Activated CD4-positive, alpha-beta T cell treated with anti-CD3 and anti-CD28 coated beads, Interleukin-2, amount 10 ng/mL, durations not matched to agents 24 days and 14 days (primary cell): ENCODE data around the gene JDP2. TPM values are rescaled to one million over a fixed set of nuclear protein-coding genes. Genes with fewer than 3 reads are reported as not detected.

Experiments used
- DNase-seq: peaks from one replicate; pipeline ENCODE4 v3.0.0; 2022
- H3K27ac Mint-ChIP-seq: one replicate; pipeline ENCODE4 v1.8.0; 2022; ENCODE audit warnings: mild to moderate bottlenecking, mixed read lengths
- H3K27me3 Mint-ChIP-seq: one replicate; pipeline ENCODE4 v1.8.0; 2022; ENCODE audit warnings: mixed read lengths
- H3K36me3 Mint-ChIP-seq: one replicate; pipeline ENCODE4 v1.8.0; 2022; ENCODE audit warnings: low read depth, mild to moderate bottlenecking, mixed read lengths
- H3K4me1 Mint-ChIP-seq: one replicate; pipeline ENCODE4 v1.8.0; 2021; ENCODE audit warnings: mixed read lengths
- H3K4me3 Mint-ChIP-seq: one replicate; pipeline ENCODE4 v1.8.0; 2022; ENCODE audit warnings: mild to moderate bottlenecking, moderate library complexity, mixed read lengths
- H3K9me3 Mint-ChIP-seq: one replicate; pipeline ENCODE4 v1.8.0; 2021; ENCODE audit warnings: mixed read lengths
- intact Hi-C: fragments of 100-400 bp; cut with micrococcal nuclease; formaldehyde crosslinking; loops from one replicate; pipeline ENCODE4 v1.15.1; 2023
- total RNA-seq: library from RNA; stranded (reverse); gene quantifications from 2 replicates; pipeline ENCODE4 v1.2.3, GENCODE V29; 2022

JDP2 gene
- total RNA-seq, 1 donor from 2014 or later, result 1.1 TPM

DNA sequence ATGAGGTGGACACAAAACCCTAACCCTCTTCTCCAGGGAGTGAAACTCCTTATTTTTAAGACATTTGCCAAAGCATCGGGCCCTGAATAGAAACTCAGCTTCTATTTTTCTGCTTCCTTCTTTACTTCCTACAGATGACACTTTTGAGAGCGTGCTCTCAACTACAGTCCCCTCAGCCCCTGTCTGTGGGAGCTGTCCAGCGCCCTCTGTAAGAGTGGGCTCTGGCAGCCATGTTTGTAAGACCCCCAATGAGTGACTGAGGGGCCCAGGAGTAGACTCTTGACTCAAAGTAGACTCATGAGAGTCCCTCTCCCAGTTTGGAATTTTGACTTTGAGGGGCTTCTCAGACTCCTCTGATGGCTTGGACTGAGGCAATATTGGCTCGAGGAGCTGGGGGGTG lies 68.9 kb downstream of the JDP2 start:
- Mint-ChIP-seq H3K36me3 (no peaks in the 10 kb centered on the region), H3K9me3 (no peaks in the 10 kb centered on the region), H3K4me1 (peaks cover 48% of the 10 kb centered on the region), H3K27me3 (no peaks in the 10 kb centered on the region), H3K4me3 (peak overlapping the region; percentile 76), H3K27ac (peak overlapping the region; percentile 90)
- DNase-seq, result no peak
- intact Hi-C loops, result loop anchor here (1.0 to 5.0 kb wide), 5 partner anchors 14 to 69 kb away; partner anchors contain the start of genes BATF and JDP2

DNA sequence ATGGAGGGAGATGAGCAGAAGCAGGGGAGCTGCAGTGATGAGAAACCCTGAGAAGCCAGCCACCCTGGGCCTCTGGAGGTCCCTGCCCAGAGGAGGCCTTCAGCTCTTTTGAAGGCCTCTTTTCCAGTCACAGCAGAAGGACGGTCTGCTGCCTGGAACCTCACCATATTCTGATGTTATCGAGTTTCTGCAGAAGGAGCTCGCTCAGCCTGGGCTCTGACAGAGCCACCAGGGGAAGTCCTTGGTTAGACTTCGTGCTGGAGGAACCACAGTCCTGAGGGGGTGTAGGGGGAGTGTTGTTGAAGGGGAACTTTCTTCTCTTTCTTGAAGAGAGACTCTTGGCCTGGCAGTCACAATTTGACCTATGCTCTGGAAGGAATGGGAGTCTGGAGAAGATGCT lies 69.4 kb downstream of the JDP2 start:
- no peaks in the 10 kb centered on the region for H3K27me3 Mint-ChIP-seq
- H3K9me3 Mint-ChIP-seq, result no peaks in the 10 kb centered on the region
- peaks cover 48% of the 10 kb centered on the region for H3K4me1 Mint-ChIP-seq
- H3K36me3 Mint-ChIP-seq, result no peaks in the 10 kb centered on the region
- peak overlapping the region; percentile 76 for H3K4me3 Mint-ChIP-seq
- peak overlapping the region; percentile 90 for H3K27ac Mint-ChIP-seq
- intact Hi-C loops, result loop anchor here (1.0 to 5.0 kb wide), 5 partner anchors 13 to 70 kb away; partner anchors contain the start of genes BATF and JDP2
- DNase-seq, result peak; percentile 84

DNA sequence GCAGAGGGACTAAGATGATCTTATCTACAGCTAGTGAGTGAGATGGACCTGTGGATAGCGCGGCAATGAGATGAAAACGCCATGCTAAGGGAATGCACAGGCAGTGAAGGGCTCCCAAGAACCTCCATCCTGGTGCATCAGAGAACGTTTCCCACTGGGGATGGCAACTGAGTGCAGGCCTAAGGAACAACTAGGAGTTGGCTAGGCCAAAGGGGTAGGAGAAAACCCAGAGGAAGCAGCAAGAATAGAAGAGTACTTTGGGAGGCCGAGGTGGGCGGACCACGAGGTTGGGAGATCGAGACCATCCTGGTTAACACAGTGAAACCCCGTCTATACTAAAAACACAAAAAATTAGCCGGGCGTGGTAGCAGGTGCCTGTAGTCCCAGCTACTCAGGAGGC lies 69.9 kb downstream of the JDP2 start:
- Mint-ChIP-seq H3K27me3 (no peaks in the 10 kb centered on the region), H3K9me3 (no peaks in the 10 kb centered on the region), H3K4me1 (peaks cover 43% of the 10 kb centered on the region), H3K36me3 (no peaks in the 10 kb centered on the region), H3K4me3 (peak overlapping the region; percentile 76), H3K27ac (peak overlapping the region; percentile 90)
- no peak for DNase-seq
- intact Hi-C loops, result loop anchor here (1.0 to 5.0 kb wide), 5 partner anchors 13 to 70 kb away; partner anchors contain the start of genes BATF and JDP2

DNA sequence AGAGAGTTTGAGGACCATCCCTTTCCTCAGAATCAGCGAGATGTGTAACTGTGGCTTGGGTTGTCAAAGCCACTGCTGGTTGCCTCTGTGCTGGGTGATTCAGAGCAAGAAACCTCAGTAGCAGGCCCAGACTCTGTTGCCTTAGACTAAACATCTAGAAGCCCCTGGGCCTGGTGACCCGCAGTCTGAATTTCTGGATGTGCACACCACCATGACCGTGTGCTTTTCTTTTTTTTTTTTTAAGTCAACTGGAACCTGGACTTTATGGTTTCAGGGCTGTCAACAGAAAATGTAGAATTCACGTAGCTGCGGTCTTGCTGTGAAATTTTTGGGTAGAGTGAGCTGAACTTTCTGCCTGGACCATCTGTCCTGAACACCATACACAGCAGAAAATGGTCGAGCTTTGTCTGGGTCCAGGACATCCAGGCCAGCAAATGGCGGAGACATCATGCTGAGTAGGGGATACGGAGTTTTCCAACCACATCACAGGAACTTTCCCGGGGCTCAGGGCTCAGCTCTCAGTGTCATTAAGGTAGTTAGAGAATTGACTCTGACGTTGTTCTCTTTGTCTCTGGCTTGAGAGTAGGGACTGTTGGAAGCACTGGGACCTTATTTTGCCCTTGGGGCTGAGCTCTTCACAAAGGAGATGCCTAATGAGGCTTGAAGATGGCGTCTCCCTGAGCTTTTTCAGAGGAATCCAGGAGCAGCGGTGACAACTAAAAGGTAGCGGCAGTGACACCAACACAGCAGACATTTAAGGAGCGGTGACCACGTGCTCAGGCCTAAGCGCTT lies 71.5 kb downstream of the JDP2 start:
- intact Hi-C loops, result loop anchor here (5.0 kb wide), 1 partner anchor 72 kb away; the partner anchor contains the start of gene JDP2
- H3K4me3 Mint-ChIP-seq, result peak overlapping the region; percentile 1
- DNase-seq, result no peak
- no peaks in the 10 kb centered on the region for H3K36me3 Mint-ChIP-seq
- no peaks in the 10 kb centered on the region for H3K27me3 Mint-ChIP-seq
- H3K9me3 Mint-ChIP-seq, result no peaks in the 10 kb centered on the region
- H3K4me1 Mint-ChIP-seq, result peaks cover 34% of the 10 kb centered on the region
- peak overlapping the region; percentile 39 for H3K27ac Mint-ChIP-seq

DNA sequence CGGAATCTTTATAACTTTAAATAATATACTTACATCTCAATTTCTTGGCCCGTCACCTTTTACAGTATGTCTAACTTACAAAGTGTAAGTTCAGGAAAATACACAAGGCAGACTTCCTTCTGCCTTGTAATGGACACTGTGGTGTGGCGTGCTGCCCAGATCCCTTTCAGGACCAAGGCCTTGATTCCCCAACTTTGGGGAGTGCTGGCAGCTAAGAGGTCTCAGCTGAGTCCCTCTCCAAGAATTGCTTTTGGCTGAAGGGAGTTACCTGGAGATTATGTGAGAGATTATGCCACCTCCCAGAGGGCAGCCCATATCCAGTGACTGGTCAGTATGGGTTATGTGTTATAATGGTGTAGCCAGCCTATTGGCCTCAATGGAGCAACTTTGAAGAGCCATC lies 73.3 kb downstream of the JDP2 start:
- H3K36me3 Mint-ChIP-seq, result no peaks in the 10 kb centered on the region
- peak overlapping the region; percentile 43 for H3K27ac Mint-ChIP-seq
- H3K4me1 Mint-ChIP-seq, result peaks cover 22% of the 10 kb centered on the region
- DNase-seq, result no peak
- no peaks in the 10 kb centered on the region for H3K27me3 Mint-ChIP-seq
- H3K4me3 Mint-ChIP-seq, result no peak overlapping the region
- intact Hi-C loops, result no loop called here
- no peaks in the 10 kb centered on the region for H3K9me3 Mint-ChIP-seq

DNA sequence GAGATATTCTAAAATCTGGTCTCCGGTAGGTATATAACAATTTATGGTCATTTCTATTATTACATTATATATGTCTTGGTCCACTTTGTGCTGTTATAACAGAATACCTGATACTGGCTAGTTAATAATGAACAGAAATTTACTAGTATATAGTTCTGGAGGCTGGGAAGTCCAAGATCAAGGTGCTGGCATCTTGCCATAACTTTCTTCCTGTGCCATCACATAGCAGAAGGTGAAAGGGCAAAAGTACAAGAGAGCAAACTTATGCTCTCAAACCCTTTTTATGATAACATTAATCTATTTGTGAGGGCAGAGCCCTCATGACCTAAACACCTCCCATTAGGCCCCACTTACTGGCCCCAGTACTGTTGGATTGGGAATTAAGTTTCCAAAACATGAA lies 76.6 kb downstream of the JDP2 start:
- H3K36me3 Mint-ChIP-seq, result peaks cover 1% of the 10 kb centered on the region
- no peak overlapping the region for H3K27ac Mint-ChIP-seq
- intact Hi-C loops, result no loop called here
- peaks cover 6% of the 10 kb centered on the region for H3K4me1 Mint-ChIP-seq
- no peak overlapping the region for H3K4me3 Mint-ChIP-seq
- DNase-seq, result no peak
- H3K9me3 Mint-ChIP-seq, result peaks cover 10% of the 10 kb centered on the region
- no peaks in the 10 kb centered on the region for H3K27me3 Mint-ChIP-seq

DNA sequence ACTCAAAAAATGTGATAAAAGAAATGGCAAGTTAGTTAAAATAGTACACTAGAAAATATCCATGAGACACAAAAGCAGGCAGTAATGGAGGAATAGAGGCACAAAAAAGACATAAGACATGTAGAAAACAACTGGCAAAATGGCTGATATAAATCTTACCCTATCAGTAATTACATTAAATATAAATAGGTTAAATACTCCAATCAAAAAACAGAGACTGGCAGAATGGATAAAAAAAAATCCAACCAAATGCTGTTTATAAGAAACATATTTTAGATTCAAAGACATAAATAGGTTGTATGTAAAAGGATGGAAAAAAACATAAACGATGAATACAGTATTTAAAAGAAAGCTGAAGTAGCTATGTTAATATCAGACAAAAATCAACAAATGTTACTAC lies 79.1 kb downstream of the JDP2 start:
- Mint-ChIP-seq H3K4me1 (peaks cover 16% of the 10 kb centered on the region), H3K27me3 (no peaks in the 10 kb centered on the region), H3K9me3 (peaks cover 13% of the 10 kb centered on the region), H3K27ac (no peak overlapping the region), H3K36me3 (peaks cover 4% of the 10 kb centered on the region), H3K4me3 (no peak overlapping the region)
- no peak for DNase-seq
- intact Hi-C loops, result no loop called here

DNA sequence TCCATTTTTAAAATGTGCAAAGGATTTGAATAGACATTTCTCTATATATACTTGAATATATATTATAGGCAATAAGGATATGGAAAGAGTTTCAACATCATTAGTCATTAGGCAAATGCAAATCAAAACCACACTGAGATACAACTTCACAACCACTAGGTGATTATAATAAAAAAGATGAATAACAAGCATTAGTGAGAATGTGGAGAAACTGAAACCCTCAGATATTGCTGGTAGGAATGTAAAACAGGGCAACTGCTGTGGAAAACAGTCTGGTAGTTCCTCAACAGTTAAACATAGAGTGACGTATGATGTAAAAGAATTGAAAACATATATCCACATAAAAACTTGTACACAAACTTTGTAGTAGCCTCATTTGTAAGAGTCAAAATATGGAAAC lies 82.7 kb downstream of the JDP2 start:
- peaks cover 29% of the 10 kb centered on the region for H3K4me1 Mint-ChIP-seq
- H3K9me3 Mint-ChIP-seq, result peaks cover 19% of the 10 kb centered on the region
- peak overlapping the region; percentile 73 for H3K27ac Mint-ChIP-seq
- DNase-seq, result no peak
- no peak overlapping the region for H3K4me3 Mint-ChIP-seq
- H3K36me3 Mint-ChIP-seq, result peaks cover 7% of the 10 kb centered on the region
- intact Hi-C loops, result loop anchor here (1.0 kb wide), 2 partner anchors 13 to 17 kb away; no protein-coding TSS in a partner anchor
- no peaks in the 10 kb centered on the region for H3K27me3 Mint-ChIP-seq

DNA sequence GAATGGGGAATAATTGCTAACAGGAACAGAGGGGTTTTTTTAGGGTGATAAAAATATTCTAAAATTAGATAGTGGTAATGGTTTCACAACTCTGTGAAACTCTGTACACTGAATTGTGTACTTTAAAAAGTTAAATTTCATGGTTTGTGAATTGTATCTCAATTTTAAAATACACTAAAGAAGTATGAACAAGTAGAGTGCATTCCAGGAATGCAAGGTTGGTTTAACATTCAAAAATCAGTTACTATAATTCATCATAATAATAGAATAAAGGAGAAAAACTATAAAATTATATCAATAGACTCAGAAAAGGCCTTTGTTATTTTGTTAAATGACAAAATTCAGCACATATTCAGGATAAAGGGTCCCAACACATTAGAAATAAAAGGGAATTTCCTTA lies 83.4 kb downstream of the JDP2 start:
- Mint-ChIP-seq H3K4me1 (peaks cover 36% of the 10 kb centered on the region), H3K9me3 (peaks cover 19% of the 10 kb centered on the region), H3K4me3 (no peak overlapping the region), H3K27me3 (no peaks in the 10 kb centered on the region), H3K36me3 (peaks cover 7% of the 10 kb centered on the region), H3K27ac (peak overlapping the region; percentile 73)
- intact Hi-C loops, result no loop called here
- no peak for DNase-seq

DNA sequence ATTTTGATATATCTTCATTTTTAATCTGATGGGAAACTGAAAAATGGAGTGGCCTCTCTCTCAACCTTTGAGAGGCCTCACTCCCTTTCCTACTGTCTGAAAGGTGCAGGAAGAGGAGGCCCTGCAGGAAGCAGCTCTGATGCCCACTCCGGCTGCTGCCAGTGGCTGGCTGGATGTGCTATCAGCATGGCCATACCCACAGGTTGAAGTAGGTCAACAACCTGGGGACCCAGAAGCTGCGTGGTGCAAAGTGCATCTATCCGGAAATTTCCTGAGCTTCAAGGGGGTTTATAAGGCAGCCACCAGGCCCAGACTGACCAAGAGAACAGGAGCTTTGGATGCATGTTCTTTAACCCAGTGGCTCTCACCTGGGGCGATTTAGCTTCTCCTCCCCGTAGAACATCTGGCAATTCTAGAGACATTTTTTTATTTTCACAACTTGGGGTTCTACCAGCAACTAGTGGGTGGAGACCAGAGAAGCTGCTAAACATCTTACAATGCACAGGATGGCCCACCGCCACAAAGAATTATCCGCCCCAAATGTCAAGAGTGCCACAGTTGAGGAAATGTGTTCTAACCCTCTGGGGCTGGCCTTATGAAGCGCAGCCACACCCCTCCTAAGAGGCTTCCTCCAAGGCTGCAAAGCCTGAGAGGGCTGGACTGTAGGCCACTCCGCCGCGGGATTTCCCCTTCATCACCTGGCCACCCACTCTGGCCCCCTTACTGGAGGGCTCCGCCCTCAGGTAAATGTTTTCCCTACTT lies 86.3 kb downstream of the JDP2 start:
- Mint-ChIP-seq H3K27ac (no peak overlapping the region), H3K36me3 (peaks cover 5% of the 10 kb centered on the region)
- intact Hi-C loops, result no loop called here

DNA sequence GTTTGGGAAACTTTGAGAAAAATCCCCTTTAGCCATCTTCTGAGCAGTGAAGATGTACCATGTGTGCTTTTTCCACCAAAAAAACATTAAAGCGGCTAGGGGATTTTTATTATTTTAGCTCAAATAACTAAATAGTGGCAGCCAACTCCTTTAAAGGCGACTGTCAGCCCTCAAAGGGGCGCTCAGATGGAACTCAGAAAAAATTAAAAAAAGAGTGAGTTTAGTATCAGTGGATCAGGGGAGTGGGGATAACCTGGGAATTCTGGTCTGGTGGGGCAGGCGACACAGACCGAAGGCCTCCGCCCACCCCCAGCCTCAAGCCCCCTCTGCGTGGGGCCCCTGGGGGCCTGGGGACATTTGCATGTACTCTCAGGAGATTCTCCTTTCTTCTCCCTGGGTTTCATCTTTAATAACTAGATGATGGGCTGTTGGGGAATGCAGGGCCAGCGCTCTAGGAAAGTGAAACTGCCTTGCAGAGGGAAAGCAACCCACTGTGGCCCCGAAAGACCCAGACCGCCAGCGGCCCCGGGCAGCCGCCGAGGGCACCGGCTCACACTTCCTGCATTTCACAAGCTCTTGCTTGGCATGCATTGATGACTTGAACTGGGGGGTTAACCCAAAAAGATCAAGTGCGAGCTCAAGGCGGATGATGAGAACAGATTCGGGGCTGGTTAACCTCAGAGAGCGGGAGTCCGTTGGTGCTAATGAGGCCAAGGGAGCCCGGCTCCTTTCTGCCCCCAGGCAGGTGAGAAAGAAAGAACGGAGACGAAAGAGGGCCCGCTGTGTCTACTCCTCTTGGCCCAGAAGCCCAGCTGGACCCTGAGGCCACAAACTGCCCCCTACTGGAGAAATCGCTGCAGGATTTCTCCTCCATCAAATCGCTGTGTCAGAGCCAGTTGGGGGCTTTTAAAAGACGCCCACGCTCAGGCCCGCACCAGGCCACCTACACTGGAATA lies 87.1 kb downstream of the JDP2 start:
- DNase-seq, result peak; percentile 83
- intact Hi-C loops, result no loop called here
- Mint-ChIP-seq H3K27me3 (no peaks in the 10 kb centered on the region), H3K4me1 (peaks cover 44% of the 10 kb centered on the region), H3K4me3 (peak overlapping the region; percentile 83), H3K9me3 (peaks cover 9% of the 10 kb centered on the region), H3K36me3 (peaks cover 5% of the 10 kb centered on the region), H3K27ac (peak overlapping the region; percentile 92)

More for the DNA sequence above, 86.3 kb downstream of the JDP2 start:
- Mint-ChIP-seq H3K4me3 (no peak overlapping the region), H3K27me3 (no peaks in the 10 kb centered on the region), H3K9me3 (peaks cover 9% of the 10 kb centered on the region), H3K4me1 (peaks cover 42% of the 10 kb centered on the region)
- DNase-seq, result peak; percentile 57

DNA sequence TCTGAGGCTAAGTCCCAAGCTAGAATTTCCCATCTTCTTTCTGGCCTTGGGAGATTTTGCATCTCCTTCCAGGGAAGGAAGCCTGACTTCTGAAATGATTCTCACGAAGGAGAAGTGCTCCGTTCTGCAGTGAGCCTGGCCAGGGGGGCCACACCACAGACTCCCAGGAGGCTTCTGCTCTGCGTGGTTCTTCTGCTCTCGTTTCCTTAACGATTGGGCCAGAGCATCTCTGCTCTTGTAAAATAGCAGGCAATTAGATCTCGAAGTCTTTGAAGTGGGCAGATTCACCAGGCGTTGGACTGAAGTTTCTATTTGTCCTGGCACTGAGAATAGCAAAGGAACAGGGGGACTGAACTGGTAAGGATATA lies 87.8 kb downstream of the JDP2 start:
- peaks cover 45% of the 10 kb centered on the region for H3K4me1 Mint-ChIP-seq
- no peaks in the 10 kb centered on the region for H3K27me3 Mint-ChIP-seq
- peaks cover 5% of the 10 kb centered on the region for H3K36me3 Mint-ChIP-seq
- H3K4me3 Mint-ChIP-seq, result peak overlapping the region; percentile 83
- peaks cover 9% of the 10 kb centered on the region for H3K9me3 Mint-ChIP-seq
- peak; percentile 55 for DNase-seq
- intact Hi-C loops, result no loop called here
- H3K27ac Mint-ChIP-seq, result peak overlapping the region; percentile 60

DNA sequence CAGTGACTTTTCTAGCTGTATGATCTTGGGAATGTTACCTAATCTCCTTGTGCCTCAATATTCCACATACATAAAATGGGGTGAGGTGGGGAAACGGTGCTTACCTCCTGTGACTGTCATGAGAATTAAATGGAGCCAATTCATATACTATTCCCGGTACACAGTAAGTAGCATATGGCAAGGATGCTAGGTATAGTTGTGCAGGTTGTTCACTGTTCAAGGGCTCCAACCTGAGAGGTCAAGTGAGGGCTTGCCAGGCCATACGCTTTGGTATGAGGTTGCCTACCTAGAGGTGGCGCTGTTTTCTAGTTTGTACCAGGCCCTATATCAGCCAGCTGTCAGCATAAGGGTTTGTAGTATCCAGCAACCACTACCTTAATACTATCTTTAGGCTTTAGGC lies 90.8 kb downstream of the JDP2 start:
- Mint-ChIP-seq H3K4me3 (no peak overlapping the region), H3K36me3 (peaks cover 16% of the 10 kb centered on the region), H3K4me1 (peaks cover 57% of the 10 kb centered on the region), H3K27ac (no peak overlapping the region), H3K9me3 (no peaks in the 10 kb centered on the region), H3K27me3 (no peaks in the 10 kb centered on the region)
- intact Hi-C loops, result loop anchor here (2.0 kb wide), 1 partner anchor 136 kb away; no protein-coding TSS in a partner anchor
- DNase-seq, result peak; percentile 83
